HepG2 (cell line): Measurements from ENCODE around the gene LAMA5. TPM values are rescaled to one million over a fixed set of nuclear protein-coding genes. Genes with fewer than 3 reads are reported as not detected.

Experiments used
- DZIP1 ChIP-seq: sonication (generic); formaldehyde crosslinking; IDR thresholded peaks from 2 replicates; pipeline ENCODE4 v1.5.0; 2020; ENCODE audit warnings: mild to moderate bottlenecking, missing genetic modification reagents
- GABPA ChIP-seq, 2 experiments: IDR thresholded peaks; 2 replicates each; pipeline ENCODE4 v1.6.1; 2011 to 2016; ENCODE audit warnings: low read depth in 2 of 2, low read length in 1 of 2, missing biosample characterization in 1 of 2, missing genetic modification characterization in 1 of 2
- HIVEP1 ChIP-seq: sonication (generic); formaldehyde crosslinking; IDR thresholded peaks from 2 replicates; pipeline ENCODE4 v1.4.0; 2020; ENCODE audit warnings: mild to moderate bottlenecking, missing genetic modification reagents
- MLXIP ChIP-seq: sonication (generic); formaldehyde crosslinking; IDR thresholded peaks from 2 replicates; pipeline ENCODE4 v1.9.0; 2021; ENCODE audit warnings: missing genetic modification reagents, borderline replicate concordance
- NR2F1 ChIP-seq, 2 experiments: fragments of 450-650 bp in 1 of 2; formaldehyde crosslinking in 1 of 2; IDR thresholded peaks; 2 replicates each; pipeline versions ENCODE4 v1.5.0 to v1.6.1; 2016 to 2020; ENCODE audit warnings: mild to moderate bottlenecking in 1 of 2, missing compliant biosample characterization in 1 of 2, missing genetic modification reagents in 1 of 2, moderate library complexity in 1 of 2
- RCOR2 ChIP-seq: IDR thresholded peaks from 2 replicates; pipeline ENCODE4 v1.6.1; 2016; ENCODE audit warnings: missing biosample characterization, missing genetic modification reagents
- SMAD1 ChIP-seq: sonication (generic); formaldehyde crosslinking; IDR thresholded peaks from 2 replicates; pipeline ENCODE4 v1.4.0; 2020; ENCODE audit warnings: missing genetic modification reagents, low read depth, mild to moderate bottlenecking, borderline replicate concordance
- ZFP36 ChIP-seq: fragments of 150-350 bp; IDR thresholded peaks from 2 replicates; pipeline ENCODE4 v1.6.1; 2018; ENCODE audit warnings: borderline replicate concordance, low read length, low read depth; ENCODE audit not compliant: partially characterized antibody
- ZNF263 ChIP-seq: sonication (generic); formaldehyde crosslinking; IDR thresholded peaks from 2 replicates; pipeline ENCODE4 v1.4.0; 2020; ENCODE audit warnings: missing genetic modification reagents
- ZNF280D ChIP-seq: sonication (generic); formaldehyde crosslinking; IDR thresholded peaks from 2 replicates; pipeline ENCODE4 v1.5.1; 2020; ENCODE audit warnings: mild to moderate bottlenecking, missing genetic modification reagents
- ZNF576 ChIP-seq: sonication (generic); formaldehyde crosslinking; IDR thresholded peaks from 2 replicates; pipeline ENCODE4 v1.4.0; 2020; ENCODE audit warnings: mild to moderate bottlenecking, missing genetic modification reagents
- ZNF710 ChIP-seq: sonication (generic); formaldehyde crosslinking; IDR thresholded peaks from 2 replicates; pipeline ENCODE4 v1.5.0; 2020; ENCODE audit warnings: mild to moderate bottlenecking, missing genetic modification reagents, borderline replicate concordance
- ZNF776 ChIP-seq: sonication (generic); formaldehyde crosslinking; IDR thresholded peaks from 2 replicates; pipeline ENCODE4 v1.4.0; 2020; ENCODE audit warnings: mild to moderate bottlenecking, missing genetic modification reagents
- polyA plus RNA-seq, 8 experiments: library from polyadenylated mRNA; depleted of rRNA in 3 of 8; stranded (reverse) in 7 of 8; unstranded in 1 of 8; fragments of >200 nt; fragmentation: Illumina TruSeq in 4 of 8; extraction: Trizol in 4 of 8; gene quantifications; 2 replicates each; pipeline versions ENCODE4 v1.2.1 to v1.2.3, GENCODE V29; 2011 to 2016; ENCODE audit warnings: low read depth in 4 of 8, missing spikeins in 1 of 8, mixed read lengths in 1 of 8; ENCODE audit not compliant: insufficient read depth in 1 of 8
- total RNA-seq, 5 experiments: library from RNA; depleted of rRNA; stranded (reverse); fragments of >200 nt; fragmentation: Illumina TruSeq; extraction: Trizol; gene quantifications; 2 replicates each; pipeline ENCODE4 v1.2.3, GENCODE V29; 2016; ENCODE audit warnings: low read depth in 1 of 5

Gene LAMA5
- total and polyA plus RNA-seq, 2 of the 13 experiments (the other 11 are each of a cell fraction or from before 2014, with no cell fraction given), result 21.0 to 44.7 TPM

- TF ChIP-seq ZNF280D (CRISPR knock-in tag) (no peak), DZIP1 (no peak), ZNF776 (CRISPR knock-in tag) (0 out of 2 replicates have a peak, but pooled peaks have one; percentile 20), NR2F1 (CRISPR knock-in tag; IDR thresholded peaks at IDR 0.05) (no peak), SMAD1 (CRISPR knock-in tag) (no peak), MLXIP (CRISPR knock-in tag) (no peak), ZNF263 (CRISPR knock-in tag) (no peak), RCOR2 (CRISPR knock-in tag) (no peak), ZNF710 (CRISPR knock-in tag) (no peak; the same call in 1 of the 2 replicates), HIVEP1 (CRISPR knock-in tag) (0 out of 2 replicates have a peak, but pooled peaks have one; percentile 9), ZNF576 (CRISPR knock-in tag) (no peak), ZFP36 (no peak), GABPA (IDR thresholded peaks at IDR 0.05; ENCODE audit: low read depth, low read length) (no peak), GABPA (CRISPR knock-in tag; IDR thresholded peaks at IDR 0.05; ENCODE audit: low read depth) (no peak)
- TF ChIP-seq, all 625 proteins: peak for 5
These were observed 42.2 kb upstream of the LAMA5 start (continued) for GRCh38 chr20:62409086-62409853.
